Measurements from ENCODE around the gene PGM5.

The PGM5 gene

DNA sequence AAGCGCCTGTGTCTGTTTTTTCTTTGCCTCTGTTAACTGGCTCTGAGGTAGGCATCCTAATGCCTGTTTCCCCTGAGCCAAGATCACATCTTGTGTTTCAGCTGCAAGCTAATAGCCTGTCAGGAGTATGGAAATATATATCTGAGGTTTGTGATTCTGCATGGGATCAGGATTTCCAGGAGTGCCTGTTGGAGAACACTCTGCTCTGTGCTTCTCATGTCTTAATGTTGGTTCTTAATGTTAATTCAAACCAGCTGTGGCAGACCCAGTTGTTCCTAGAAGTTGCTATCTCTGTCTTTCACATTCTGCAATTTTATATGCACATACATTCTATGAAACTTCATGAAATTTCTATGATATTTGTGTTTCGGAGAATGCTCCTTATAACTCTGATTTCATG lies 72.1 kb downstream of the PGM5 start:
- H3K9ac ChIP-seq = no peak overlapping the region
- no peaks in the 10 kb centered on the region for H3K27me3 ChIP-seq (ENCODE audit: insufficient read depth, low read depth)
- H3K4me3 ChIP-seq (IDR thresholded peaks at IDR 0.05; ENCODE audit: insufficient read depth, low read depth, low read length) = no peak overlapping the region
- no peaks in the 10 kb centered on the region for H3K36me3 ChIP-seq (ENCODE audit: insufficient read depth)
- H3K4me1 ChIP-seq (ENCODE audit: low read depth, poor library complexity, severe bottlenecking) = no peaks in the 10 kb centered on the region
- no peak overlapping the region for H3K27ac ChIP-seq
- no peak overlapping the region for H2AFZ ChIP-seq (ENCODE audit: low read depth)
- no peak overlapping the region for H3K4me2 ChIP-seq
- H4K20me1 ChIP-seq (ENCODE audit: insufficient read depth) = no peaks in the 10 kb centered on the region
- TF ChIP-seq, protein P1, sequence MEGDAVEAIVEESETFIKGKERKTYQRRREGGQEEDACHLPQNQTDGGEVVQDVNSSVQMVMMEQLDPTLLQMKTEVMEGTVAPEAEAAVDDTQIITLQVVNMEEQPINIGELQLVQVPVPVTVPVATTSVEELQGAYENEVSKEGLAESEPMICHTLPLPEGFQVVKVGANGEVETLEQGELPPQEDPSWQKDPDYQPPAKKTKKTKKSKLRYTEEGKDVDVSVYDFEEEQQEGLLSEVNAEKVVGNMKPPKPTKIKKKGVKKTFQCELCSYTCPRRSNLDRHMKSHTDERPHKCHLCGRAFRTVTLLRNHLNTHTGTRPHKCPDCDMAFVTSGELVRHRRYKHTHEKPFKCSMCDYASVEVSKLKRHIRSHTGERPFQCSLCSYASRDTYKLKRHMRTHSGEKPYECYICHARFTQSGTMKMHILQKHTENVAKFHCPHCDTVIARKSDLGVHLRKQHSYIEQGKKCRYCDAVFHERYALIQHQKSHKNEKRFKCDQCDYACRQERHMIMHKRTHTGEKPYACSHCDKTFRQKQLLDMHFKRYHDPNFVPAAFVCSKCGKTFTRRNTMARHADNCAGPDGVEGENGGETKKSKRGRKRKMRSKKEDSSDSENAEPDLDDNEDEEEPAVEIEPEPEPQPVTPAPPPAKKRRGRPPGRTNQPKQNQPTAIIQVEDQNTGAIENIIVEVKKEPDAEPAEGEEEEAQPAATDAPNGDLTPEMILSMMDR (conservative IDR thresholded peaks at IDR 0.05; ENCODE audit: low read depth, low read length) = no peak
- H3K79me2 ChIP-seq (ENCODE audit: insufficient read depth, low read depth) = no peaks in the 10 kb centered on the region

DNA sequence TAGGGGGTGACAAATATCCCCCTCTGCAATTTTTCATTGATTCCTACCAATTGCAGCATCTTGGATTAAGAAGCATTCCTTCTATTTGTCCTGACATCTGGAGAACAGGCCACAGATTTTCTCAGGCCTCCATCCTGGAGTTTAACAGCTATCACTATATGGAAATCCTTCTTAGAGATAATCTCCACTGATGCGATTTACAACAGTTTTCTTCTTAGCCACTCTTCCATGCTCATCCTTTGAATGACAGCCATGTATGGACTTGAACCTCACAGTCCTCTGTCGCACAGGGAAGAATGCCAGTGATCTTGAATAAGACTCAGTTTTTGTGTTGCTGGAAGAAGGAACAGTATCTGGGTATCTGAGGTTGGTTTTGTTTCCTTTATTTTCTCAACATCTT lies 73.2 kb downstream of the PGM5 start:
- Histone ChIP-seq H3K27ac (no peak overlapping the region), H2AFZ (ENCODE audit: low read depth) (no peak overlapping the region), H3K27me3 (ENCODE audit: insufficient read depth, low read depth) (no peaks in the 10 kb centered on the region), H3K79me2 (ENCODE audit: insufficient read depth, low read depth) (no peaks in the 10 kb centered on the region), H3K4me2 (no peak overlapping the region), H3K36me3 (ENCODE audit: insufficient read depth) (no peaks in the 10 kb centered on the region), H3K4me3 (IDR thresholded peaks at IDR 0.05; ENCODE audit: insufficient read depth, low read depth, low read length) (no peak overlapping the region), H3K4me1 (ENCODE audit: low read depth, poor library complexity, severe bottlenecking) (no peaks in the 10 kb centered on the region), H3K9ac (no peak overlapping the region), H4K20me1 (ENCODE audit: insufficient read depth) (no peaks in the 10 kb centered on the region)
- TF ChIP-seq, protein P1 (conservative IDR thresholded peaks at IDR 0.05; ENCODE audit: low read depth, low read length) = no peak

DNA sequence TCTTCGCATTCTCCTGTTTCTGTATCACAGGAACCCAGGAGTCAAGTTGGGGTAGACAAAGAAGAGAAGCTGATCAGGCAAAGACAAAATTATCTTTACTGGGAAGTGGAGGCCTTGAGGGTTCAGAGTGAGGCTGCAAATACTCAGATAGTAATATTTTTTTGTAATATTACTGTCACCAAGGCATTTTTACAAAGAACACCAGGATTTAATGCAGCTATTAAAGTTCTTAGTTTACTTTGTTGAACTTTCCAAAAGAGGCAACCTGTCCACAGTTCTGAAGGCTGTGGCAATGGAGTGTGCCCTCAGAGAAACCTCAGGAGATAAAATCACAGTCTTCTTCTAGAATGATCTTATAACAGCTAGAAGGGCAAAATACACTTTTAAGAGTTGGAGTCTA lies 74.9 kb downstream of the PGM5 start:
- Histone ChIP-seq H3K4me1 (ENCODE audit: low read depth, poor library complexity, severe bottlenecking) (no peaks in the 10 kb centered on the region), H3K4me3 (IDR thresholded peaks at IDR 0.05; ENCODE audit: insufficient read depth, low read depth, low read length) (no peak overlapping the region), H3K4me2 (no peak overlapping the region), H3K36me3 (ENCODE audit: insufficient read depth) (no peaks in the 10 kb centered on the region), H3K27me3 (ENCODE audit: insufficient read depth, low read depth) (no peaks in the 10 kb centered on the region), H2AFZ (ENCODE audit: low read depth) (no peak overlapping the region), H3K79me2 (ENCODE audit: insufficient read depth, low read depth) (no peaks in the 10 kb centered on the region), H3K27ac (no peak overlapping the region), H4K20me1 (ENCODE audit: insufficient read depth) (no peaks in the 10 kb centered on the region), H3K9ac (no peak overlapping the region)
- TF ChIP-seq, protein P1 (conservative IDR thresholded peaks at IDR 0.05; ENCODE audit: low read depth, low read length) = no peak

DNA sequence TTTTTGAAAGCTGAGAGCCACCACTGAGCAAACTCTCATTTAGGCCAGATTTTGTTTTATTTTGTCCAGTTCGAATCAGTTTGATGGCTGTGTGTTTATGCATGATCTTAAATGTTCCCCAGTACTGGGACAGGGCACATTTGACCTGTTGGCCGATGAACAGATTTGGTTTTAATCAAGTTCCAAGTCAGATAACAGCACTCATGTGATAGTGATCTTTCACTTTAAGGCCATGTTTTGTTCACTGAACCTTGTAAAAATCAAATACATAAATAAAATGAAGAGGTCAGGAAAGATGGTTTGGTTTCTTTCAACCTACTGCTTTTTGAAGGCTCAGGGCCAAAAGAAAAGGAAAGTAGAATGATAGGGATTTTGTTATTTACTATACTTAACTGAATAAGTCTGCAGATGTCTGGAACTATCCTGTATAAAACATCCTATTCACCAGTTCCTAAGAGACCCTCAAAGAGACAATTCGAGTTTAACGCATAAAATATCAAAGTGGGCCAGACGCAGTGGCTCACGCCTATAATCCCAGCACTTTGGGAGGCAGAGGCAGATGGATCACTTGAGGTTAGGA lies 77.2 kb downstream of the PGM5 start:
- Histone ChIP-seq H3K9ac (no peak overlapping the region), H2AFZ (ENCODE audit: low read depth) (no peak overlapping the region), H3K4me2 (no peak overlapping the region), H4K20me1 (ENCODE audit: insufficient read depth) (no peaks in the 10 kb centered on the region), H3K4me1 (ENCODE audit: low read depth, poor library complexity, severe bottlenecking) (no peaks in the 10 kb centered on the region), H3K27me3 (ENCODE audit: insufficient read depth, low read depth) (no peaks in the 10 kb centered on the region), H3K79me2 (ENCODE audit: insufficient read depth, low read depth) (no peaks in the 10 kb centered on the region), H3K36me3 (ENCODE audit: insufficient read depth) (no peaks in the 10 kb centered on the region), H3K4me3 (IDR thresholded peaks at IDR 0.05; ENCODE audit: insufficient read depth, low read depth, low read length) (no peak overlapping the region), H3K27ac (no peak overlapping the region)
- TF ChIP-seq, protein P1 (conservative IDR thresholded peaks at IDR 0.05; ENCODE audit: low read depth, low read length) = no peak
